Stimulated activated CD4-positive, alpha-beta T cell treated with anti-CD3 and anti-CD28 coated beads, Interleukin-12 subunit alpha, Interleukin-12 subunit beta, amount 100 ng/mL, for 24 hours (primary cell): ENCODE measurements around the gene ZNF358.

Source experiments
- DNase-seq, 2 experiments: peaks; one replicate each; pipeline ENCODE4 v3.0.0-alpha.2; 2020; ENCODE audit warnings: low read depth in 2 of 2

The ZNF358 gene

GRCh38 chr19:7559102-7559501 is 43.2 kb downstream of the ZNF358 start:
- no peak for DNase-seq

- DNase-seq, result no peak
Measured at GRCh38 chr19:7560255-7560654, 44.4 kb downstream of the ZNF358 start.

- DNase-seq, result no peak
Measured at GRCh38 chr19:7561325-7561724, 45.4 kb downstream of the ZNF358 start.

- no peak for DNase-seq
Measured at GRCh38 chr19:7562646-7563393, 46.9 kb downstream of the ZNF358 start.

GRCh38 chr19:7564866-7565265 is 49.0 kb downstream of the ZNF358 start:
- no peak for DNase-seq

- DNase-seq, result no peak
Measured at GRCh38 chr19:7565332-7565731, 49.4 kb downstream of the ZNF358 start.
